ENCODE data around the gene GNAS-AS1. TPM values are rescaled to one million over a fixed set of nuclear protein-coding genes. Genes with fewer than 3 reads are reported as not detected.

The GNAS-AS1 gene
- total and polyA plus RNA-seq, 2 of the 8 experiments (the other 6 are each of a cell fraction or from before 2014, with no cell fraction given) = 4.7 to 13.7 TPM

DNA sequence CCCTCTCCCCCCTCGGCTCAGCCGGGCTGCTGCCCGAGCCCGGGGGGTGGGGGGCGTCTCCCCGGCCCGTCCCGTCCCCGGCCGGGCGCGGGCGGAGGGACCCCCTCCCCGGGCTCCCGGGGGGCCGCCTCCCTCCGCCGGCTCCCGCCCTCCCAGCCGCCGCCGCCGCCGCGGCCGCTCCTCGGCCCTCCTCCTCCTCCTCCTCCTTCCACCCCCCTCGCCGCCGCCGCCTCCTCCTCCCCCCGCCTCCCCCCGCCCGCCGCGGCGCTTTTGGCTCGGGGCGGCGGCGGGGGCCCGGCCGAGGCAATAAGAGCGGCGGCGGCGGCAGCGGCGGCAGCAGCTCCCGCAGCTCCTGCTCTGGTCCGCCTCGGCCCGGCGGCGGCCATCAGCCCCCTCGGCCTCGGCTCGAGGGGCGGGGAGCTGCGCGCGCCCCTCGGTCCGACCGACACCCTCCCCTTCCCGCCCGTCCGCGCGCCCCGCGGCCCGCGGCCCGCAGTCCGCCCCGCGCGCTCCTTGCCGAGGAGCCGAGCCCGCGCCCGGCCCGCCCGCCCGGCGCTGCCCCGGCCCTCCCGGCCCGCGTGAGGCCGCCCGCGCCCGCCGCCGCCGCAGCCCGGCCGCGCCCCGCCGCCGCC is 40.5 kb upstream of the GNAS-AS1 start:
- Histone ChIP-seq H3K9me3 (ENCODE audit: insufficient read depth in 2 of 2, low read depth in 1 of 2, low read length in 1 of 2) (no peaks in the 10 kb centered on the region), H3K4me1 (replicated peaks in 1 of 4; ENCODE audit: control insufficient read depth in 3 of 4, insufficient read depth in 4 of 4, low read length in 3 of 4) (peaks cover 3 to 24% (median 13%) of the 10 kb centered on the region in 4 experiments), H3K4ac (replicated peaks; ENCODE audit: insufficient read length, low read depth, low read length) (no peak overlapping the region), H3K14ac (ENCODE audit: insufficient read length) (no peak overlapping the region), H3K9ac (replicated peaks in 1 of 4; ENCODE audit: extremely low read depth in 1 of 4, low read depth in 3 of 4, low read length in 3 of 4) (peak overlapping the region; percentile 59 to 92 (median 81)), H2AK5ac (ENCODE audit: low read depth, low read length) (no peak overlapping the region), H3K56ac (replicated peaks; ENCODE audit: insufficient read length, low read depth, low read length) (no peak overlapping the region), H4K20me1 (replicated peaks in 1 of 2; ENCODE audit: control insufficient read depth in 1 of 2, insufficient read depth in 2 of 2, low read length in 2 of 2) (peaks cover 5 to 10% of the 10 kb centered on the region in 2 experiments), H2BK15ac (ENCODE audit: low read length) (no peak overlapping the region), H2BK120ac (replicated peaks; ENCODE audit: low read depth, low read length) (no peak overlapping the region), H2AFZ (ENCODE audit: low read length) (no peak overlapping the region), H3K36me3 (ENCODE audit: control insufficient read depth in 2 of 4, insufficient read depth in 4 of 4, low read length in 3 of 4) (peaks cover 0 to 4% (median 1%) of the 10 kb centered on the region in 4 experiments; a peak in 2 of 8 replicates), H4K8ac (ENCODE audit: extremely low read depth, insufficient read depth, low read length) (peak overlapping the region; percentile 93), H2BK20ac (ENCODE audit: low read length) (no peak overlapping the region), H3K27me3 (replicated peaks in 1 of 4; ENCODE audit: control insufficient read depth in 3 of 4, extremely low read depth in 1 of 4, insufficient read depth in 3 of 4, low read length in 3 of 4) (peaks cover 0 to 6% (median 2%) of the 10 kb centered on the region in 4 experiments; a peak in 2 of 7 replicates), H4K5ac (ENCODE audit: insufficient read length, low read depth, low read length) (no peak overlapping the region), H3K23ac (ENCODE audit: insufficient read length) (no peak overlapping the region), H3K4me2 (ENCODE audit: insufficient read depth in 1 of 2, low read depth in 2 of 2, low read length in 2 of 2) (peak overlapping the region; percentile 80 to 97; a peak in 3 of 4 replicates), H3K79me2 (ENCODE audit: control insufficient read depth in 1 of 2, insufficient read depth in 2 of 2, low read length in 2 of 2) (peaks cover 12 to 45% of the 10 kb centered on the region in 2 experiments; a peak in 3 of 4 replicates), H2BK5ac (ENCODE audit: low read depth, low read length) (peak overlapping the region; percentile 81; the same call in 1 of the 2 replicates), H3K23me2 (ENCODE audit: low read depth, low read length) (peaks cover 14% of the 10 kb centered on the region), H3K18ac (ENCODE audit: extremely low read depth, low read length) (no peak overlapping the region), H3K79me1 (ENCODE audit: low read depth, low read length) (no peaks in the 10 kb centered on the region; the same call in 1 of the 2 replicates), H2BK12ac (ENCODE audit: low read depth, low read length) (no peak overlapping the region), H4K91ac (replicated peaks; ENCODE audit: insufficient read length, low read length) (no peak overlapping the region), H3K27ac (ENCODE audit: low read depth, low read length) (peak overlapping the region; percentile 50; the same call in 1 of the 2 replicates), H3K4me3 (ENCODE audit: extremely low read depth in 1 of 4, insufficient read depth in 2 of 4, low read depth in 3 of 4, low read length in 4 of 4) (peak overlapping the region; percentile 78 to 98 (median 85))
- no CpG with 5 or more reads among the region's 105 CpGs for WGBS, 2 experiments (ENCODE audit: extremely low coverage in 1 of 2, insufficient coverage in 1 of 2, insufficient read length in 1 of 2, insufficient replicate concordance in 2 of 2, low coverage in 1 of 2, low lambda C conversion rate in 2 of 2, missing lambda C conversion rate in 1 of 2)
- peak; percentile 41; the same call in 1 of the 2 replicates for TF ChIP-seq TBP (IDR thresholded peaks at IDR 0.05; ENCODE audit: low read depth, low read length)
- TF ChIP-seq CHD2 (IDR thresholded peaks at IDR 0.05; ENCODE audit: low read length) = no peak
- TF ChIP-seq TAF7 (optimal IDR thresholded peaks at IDR 0.05; ENCODE audit: borderline replicate concordance, low read depth, low read length) = peak; percentile 40
- TF ChIP-seq SUZ12 (IDR thresholded peaks at IDR 0.05; ENCODE audit: low read length) = no peak
- TF ChIP-seq POU5F1 (IDR thresholded peaks at IDR 0.05; ENCODE audit: low read depth, low read length) = no peak
- TF ChIP-seq FOSL1 (IDR thresholded peaks at IDR 0.05; ENCODE audit: insufficient read depth, low read depth, low read length) = no peak
- TF ChIP-seq KDM5A (IDR thresholded peaks at IDR 0.05; ENCODE audit: low read length) = no peak
- TF ChIP-seq PHF8 (conservative IDR thresholded peaks at IDR 0.05; ENCODE audit: low read depth, low read length) = no peak
- TF ChIP-seq TAF1 (IDR thresholded peaks at IDR 0.05; ENCODE audit: low read depth, low read length) = peak; percentile 76
- no peak; a peak in 1 of 3 replicates for TF ChIP-seq POLR2A (IDR thresholded peaks at IDR 0.05; ENCODE audit: control extremely low read depth in 1 of 2, low read depth in 2 of 2, low read length in 2 of 2)
- ChIA-PET POLR2A (ENCODE audit: partially characterized antibody) (interaction anchor here (0.6 to 3.7 kb wide), 7 partner anchors 8 to 141 kb away, joined by 3 to 26 read pairs (median 3); partner anchors contain the start of genes ATP5F1E and NELFCD), CTCF (ENCODE audit: partially characterized antibody) (no interaction called here)
- peak in 1 of 2 experiments; percentile 69 for DNase-seq (ENCODE audit: low read depth in 1 of 2, low spot score in 2 of 2)
- FAIRE-seq = no peak
